GM21360 (cell line): Measurements from ENCODE around the gene PTPN9.
"Not testable (repeated sequence)": the region's sequence is repeated elsewhere in the genome, so short reads cannot be mapped to it uniquely, and the experiment has no call there.

Source experiments
- ATAC-seq: cut with Tn5 transposase; IDR thresholded peaks from one replicate; pipeline ENCODE4 v1.9.1; 2021; ENCODE audit warnings: mild to moderate bottlenecking, moderate library complexity; ENCODE audit not compliant: unreplicated experiment

PTPN9 gene

DNA sequence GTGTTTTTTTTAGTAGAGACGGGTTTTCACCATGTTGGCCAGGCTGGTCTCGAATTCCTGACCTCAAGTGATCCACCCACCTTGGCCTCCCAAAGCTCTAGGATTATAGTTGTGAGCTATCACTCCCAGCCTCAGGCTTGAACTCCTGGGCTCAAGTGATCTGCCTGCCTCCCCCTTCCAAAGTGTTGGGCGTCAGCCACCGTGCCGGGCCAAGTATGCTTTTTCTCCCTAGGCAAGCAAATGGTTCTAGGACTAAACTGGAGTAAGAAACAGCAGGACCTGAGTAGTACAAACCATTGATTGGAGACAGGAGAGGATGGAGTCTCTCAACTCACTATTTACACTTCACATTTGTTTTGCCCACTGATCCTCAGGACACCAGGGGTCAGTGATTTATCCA is 4.6 kb upstream of the PTPN9 start:
- ATAC-seq, result no peak

- not testable (repeated sequence) for ATAC-seq
These were observed 3.8 kb upstream of the PTPN9 start for GRCh38 chr15:75582943-75583342.

DNA sequence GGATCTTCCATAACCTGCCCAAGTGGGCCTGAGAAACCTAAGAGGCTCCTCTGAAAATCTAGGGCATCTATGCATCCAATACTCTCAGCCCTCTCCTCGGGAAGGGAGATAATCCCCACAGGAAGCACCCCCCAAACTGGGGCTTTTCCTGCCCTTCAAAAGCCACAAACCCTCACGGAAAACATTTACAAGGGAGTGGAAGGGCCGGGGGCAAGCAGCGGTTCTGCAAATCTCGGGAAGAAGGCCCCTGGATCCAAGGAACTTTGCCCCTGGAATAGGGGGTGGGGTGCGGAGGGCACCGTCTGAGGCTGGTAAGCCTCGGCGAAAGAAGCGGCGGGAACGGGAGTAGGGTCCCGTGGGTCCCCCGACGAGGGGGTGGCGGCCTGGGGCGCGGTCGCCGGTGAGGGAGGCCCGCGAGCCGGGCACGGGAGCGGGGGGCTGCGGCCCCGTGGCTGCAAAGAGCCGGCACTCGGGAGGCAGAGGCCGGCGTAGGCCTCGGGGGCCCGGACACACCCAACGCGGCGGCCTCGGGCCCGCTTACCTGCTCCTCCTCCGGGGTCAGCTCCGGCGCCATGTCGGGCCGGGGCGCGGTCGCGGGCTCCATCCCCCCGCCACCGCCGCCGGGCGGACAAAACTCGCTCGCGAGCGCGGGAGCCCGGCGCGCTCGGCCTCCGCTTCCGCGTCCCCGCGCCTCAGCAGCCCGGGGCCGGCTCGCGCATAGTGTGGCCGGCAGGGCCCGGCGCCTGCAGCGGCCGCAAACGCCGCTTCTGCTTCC is 755 bp downstream of the PTPN9 start:
- ATAC-seq, result no peak

DNA sequence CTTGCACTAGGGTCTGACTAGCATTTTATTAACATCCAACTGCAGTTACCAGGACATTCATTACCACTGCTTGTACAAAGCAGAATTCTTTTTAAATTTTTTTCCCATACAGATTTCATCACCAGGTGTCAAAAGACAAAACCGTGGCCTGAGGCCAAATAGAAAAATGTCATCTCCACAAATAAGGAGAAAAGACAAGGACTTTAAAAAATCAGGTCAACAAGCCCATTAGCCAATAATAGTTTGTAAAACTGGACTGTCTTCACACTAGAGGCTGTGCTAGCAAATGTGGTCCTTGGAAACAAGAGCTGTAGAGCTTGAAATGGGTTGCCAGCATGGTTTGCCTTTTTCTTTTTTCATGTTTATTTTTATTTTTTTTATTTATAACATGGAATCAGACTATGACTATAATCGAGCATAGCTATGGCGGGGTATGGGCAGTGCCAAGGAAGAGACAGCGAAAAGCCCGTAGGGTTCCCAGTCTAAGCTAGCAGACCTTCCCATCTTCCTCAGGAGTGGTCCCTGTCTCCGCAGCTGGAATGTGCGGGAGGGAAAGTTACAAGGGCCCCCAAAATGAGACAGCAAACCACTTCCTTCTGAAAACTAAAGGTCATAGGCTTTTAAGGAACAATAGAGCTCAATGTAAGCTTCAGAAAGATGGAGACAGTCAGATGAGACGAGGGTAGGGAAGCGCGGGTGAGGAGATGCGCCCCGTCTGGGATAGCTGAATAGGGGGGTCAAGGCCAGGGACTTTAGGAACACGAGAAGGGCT is 1.5 kb downstream of the PTPN9 start:
- no peak for ATAC-seq

- no peak for ATAC-seq
These were observed 5.3 kb downstream of the PTPN9 start for GRCh38 chr15:75573648-75574384.

DNA sequence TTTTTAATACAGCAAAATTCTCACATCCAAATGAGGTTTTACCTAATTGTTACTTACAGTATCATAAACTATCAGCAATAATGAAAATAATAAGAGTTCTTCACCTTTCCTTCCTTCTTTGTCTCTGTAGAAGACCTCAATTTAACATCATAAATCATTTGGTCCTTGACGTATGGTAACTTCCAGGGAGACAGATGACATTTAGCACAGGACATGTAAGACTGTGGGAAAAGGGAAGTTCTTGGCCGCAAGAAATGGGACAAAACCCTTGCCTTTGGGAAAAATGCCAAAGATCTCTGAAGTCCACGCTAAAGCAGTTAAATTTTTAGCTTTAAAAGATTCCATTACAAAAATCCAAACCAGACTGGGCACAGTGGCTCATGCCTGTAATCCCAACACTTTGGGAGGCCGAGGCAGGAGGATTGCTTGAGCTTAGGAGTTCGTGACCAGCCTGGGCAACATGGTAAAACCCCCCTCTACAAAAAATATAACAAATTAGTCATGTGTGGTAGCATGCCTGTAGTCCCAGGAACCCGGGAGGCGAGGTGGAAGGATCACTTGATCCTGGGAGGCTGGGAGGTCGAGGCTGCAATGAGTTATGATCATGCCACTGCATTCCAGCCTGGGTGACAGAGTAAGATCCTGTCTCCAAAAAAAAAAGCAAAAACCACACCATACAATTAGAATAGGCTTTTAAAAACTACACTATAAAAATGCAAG is 8.8 kb downstream of the PTPN9 start:
- no peak for ATAC-seq

DNA sequence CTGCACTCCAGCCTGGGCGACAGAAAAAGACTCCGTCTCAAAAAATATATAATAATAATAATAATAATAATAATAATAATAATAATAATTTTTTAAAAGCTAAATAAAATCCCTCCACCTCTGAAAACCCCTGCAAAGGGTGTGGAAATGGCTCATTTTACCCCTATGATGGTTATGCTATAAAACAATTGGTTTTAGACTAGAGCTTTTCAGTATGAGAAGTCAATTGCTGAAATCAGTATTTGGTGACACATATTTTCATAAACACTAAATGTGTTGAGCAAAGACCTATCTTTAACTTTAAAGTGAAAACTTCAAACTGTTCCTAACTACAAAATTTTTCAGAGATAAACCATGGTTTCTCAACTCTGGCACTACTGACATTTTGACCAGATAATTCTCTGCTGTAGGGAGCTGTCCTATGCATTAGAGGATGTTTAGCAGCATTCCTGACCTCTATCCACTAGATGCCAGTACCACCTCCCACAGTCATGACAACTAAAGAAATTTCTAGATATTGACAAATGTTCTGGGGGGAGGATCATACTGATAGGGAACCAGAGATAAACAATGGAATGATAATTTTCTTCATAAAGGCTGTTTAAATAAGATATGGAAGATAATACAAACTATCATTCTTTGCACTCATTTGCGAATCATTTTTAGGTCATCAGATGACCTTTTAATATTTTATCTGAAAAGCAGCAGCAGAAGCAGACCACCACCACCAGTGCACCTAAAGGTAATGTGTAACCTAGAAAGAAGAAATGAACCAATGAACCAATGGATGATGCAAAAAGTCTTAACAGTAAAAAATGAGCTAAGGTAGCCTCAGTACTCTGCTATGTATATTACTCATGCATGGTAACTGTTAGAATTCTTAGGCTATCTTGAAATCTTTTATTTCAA is 13.8 kb downstream of the PTPN9 start:
- no peak for ATAC-seq

DNA sequence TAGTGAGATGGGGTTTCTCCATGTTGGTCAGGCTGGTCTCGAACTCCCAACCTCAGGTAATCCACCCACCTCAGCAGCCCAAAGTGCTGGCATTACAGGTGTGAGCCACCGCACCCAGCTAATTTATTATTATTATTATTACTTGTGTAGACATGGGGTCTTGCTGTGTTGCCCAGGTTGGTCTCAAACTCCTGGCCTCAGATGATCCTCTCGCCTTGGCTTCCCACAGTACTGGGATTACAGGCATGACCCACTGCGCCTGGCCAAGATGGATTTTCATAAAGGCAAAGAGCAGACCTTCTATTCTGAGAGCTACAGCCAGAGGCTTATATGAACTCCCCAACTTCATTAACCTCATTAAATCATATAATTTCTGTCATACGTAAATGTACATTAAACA is 17.2 kb downstream of the PTPN9 start:
- no peak for ATAC-seq

DNA sequence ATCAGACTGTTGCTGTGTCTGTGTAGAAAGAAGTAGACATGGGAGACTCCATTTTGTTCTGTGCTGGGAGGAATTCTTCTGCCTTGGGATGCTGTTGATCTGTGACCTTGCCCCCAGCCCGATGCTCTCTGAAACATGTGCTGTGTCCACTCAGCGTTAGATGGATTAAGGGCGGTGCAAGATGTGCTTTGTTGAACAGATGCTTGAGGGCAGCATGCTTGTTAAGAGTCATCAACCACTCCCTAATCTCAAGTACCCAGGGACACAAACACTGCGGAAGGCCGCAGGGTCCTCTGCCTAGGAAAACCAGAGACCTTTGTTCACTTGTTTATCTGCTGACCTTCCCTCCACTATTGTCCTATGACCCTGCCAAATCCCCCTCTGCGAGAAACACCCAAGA is 19.8 kb downstream of the PTPN9 start:
- ATAC-seq, result not testable (repeated sequence)

DNA sequence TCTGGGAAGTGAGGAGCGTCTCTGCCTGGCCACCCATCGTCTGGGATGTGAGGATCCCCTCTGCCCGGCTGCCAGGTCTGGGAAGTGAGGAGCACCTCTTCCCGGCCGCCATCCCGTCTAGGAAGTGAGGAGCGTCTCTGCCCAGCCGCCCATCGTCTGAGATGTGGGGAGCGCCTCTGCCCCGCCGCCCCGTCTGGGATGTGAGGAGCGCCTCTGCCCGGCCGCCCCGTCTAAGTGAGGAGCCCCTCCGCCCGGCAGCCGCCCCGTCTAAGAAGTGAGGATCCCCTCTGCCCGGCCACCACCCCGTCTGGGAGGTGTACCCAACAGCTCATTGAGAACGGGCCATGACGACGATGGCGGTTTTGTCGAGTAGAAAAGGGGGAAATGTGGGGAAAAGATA is 20.2 kb downstream of the PTPN9 start:
- ATAC-seq, result not testable (repeated sequence)

DNA sequence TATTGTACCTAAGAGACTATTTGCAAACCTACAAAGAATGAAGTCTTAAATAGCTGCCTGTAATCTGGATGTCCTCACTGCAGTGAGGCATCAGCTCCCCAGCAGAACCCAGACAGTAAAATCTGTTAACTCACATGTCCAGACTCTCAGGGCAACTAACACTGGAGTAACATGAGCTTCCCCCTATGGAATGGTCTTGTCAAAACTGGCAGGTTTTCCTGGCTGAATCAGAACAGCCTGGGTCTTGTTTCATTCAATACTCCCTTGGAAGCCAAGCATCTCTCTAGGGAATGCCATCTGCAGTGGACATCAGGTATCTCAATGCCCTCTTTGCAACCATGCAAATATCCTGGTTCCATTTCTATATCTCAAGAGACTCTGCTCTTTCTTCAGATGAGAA is 24.4 kb downstream of the PTPN9 start:
- ATAC-seq, result no peak

- no peak for ATAC-seq
These were observed 25.5 kb downstream of the PTPN9 start for GRCh38 chr15:75553659-75554058.

- ATAC-seq, result no peak
These were observed 28.0 kb downstream of the PTPN9 start for GRCh38 chr15:75551091-75551490.

GRCh38 chr15:75545064-75545463 is 34.1 kb downstream of the PTPN9 start:
- ATAC-seq, result no peak

DNA sequence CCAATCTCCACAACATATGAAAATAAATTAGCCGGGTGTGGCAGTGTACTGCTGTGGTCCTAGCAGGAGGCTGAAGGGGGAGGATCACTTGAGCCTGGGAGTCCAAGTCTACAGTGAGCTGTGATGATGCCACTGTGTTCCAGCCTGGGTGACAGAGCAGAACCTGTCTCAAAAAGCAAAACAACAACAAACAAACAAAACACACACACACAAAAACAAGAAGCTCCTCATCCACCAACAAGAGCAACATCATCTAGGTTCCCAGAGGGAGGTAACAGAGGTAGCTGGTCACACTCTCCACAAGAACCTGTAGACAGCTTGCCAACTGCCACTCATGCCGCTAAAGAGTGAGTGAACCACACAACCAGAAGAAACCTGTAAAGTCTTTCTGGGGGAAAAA is 34.8 kb downstream of the PTPN9 start:
- no peak for ATAC-seq

DNA sequence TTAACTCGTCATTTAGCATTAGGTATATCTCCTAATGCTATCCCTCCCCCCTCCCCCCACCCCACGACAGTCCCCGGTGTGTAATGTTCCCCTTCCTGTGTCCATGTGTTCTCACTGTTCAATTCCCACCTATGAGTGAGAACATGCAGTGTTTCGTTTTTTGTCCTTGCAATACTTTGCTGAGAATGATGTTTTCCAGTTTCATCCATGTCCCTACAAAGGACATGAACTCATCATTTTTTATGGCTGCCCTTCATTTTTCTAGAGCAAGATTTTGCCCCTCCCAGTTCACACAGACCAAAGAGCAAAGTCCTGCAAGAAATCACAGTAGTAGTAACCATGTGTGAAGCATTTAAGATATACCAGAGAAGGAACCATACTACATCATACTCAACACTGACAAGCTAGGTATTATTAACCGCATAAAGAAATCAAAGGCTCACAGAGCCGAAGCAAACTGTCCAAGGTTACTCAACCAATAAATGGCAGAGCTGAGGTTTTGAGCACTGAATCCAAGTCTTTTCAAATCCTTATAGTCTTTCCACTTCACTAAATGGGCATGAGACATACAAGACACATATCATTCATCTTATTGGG is 36.1 kb downstream of the PTPN9 start:
- ATAC-seq, result not testable (repeated sequence)

GRCh38 chr15:75542386-75542797 is 36.7 kb downstream of the PTPN9 start:
- ATAC-seq, result no peak

- ATAC-seq, result no peak
These were observed 40.7 kb downstream of the PTPN9 start for GRCh38 chr15:75538376-75538775.

DNA sequence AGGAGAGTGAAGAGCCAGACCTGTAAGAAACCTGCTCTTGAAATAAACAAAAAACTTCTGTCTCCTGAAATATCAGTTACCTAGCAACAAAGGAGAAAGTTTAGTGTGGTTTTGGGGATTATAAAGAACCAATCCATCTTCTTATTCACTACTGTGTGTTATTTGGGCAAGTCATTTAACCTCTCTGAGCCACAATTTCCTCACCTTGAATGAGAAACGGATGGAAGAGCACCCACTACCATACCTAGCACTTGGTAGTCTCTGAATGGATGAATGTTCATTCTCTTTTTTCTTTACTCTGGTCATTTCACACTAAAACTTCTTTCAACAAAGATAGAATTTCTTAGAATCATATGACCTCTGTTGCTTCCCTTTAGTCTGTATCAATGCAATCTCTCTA is 45.2 kb downstream of the PTPN9 start:
- no peak for ATAC-seq
